ENCODE results near the gene TCF12.
A peak's percentile ranks its signal among the peaks of the same experiment; 100 is the strongest.
"Not testable (repeated sequence)": the region's sequence is repeated elsewhere in the genome, so short reads cannot be mapped to it uniquely, and the experiment has no call there.

Gene TCF12

DNA sequence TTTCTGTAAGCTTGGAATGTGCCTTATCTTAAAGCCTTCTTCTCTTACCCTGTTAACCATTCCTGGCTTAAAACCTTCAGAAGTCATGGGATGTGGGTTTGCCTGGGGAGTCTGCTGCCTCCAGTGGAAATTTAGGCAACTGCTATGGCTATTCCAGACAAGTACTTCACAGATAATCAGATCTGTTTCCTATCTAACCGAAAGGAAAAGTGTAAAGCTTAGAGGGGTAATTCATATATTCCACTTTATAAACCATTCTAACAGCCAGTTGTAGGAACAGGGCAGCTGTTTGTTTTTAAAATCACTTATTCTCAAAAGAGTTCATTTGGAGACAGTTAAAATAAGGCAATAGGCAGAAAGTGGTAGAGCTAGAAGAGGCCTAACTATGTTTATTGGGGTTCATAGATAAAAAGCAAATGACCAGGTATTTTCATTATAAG lies 219.9 kb downstream of the TCF12 start:
- peak; percentile 69 for DNase-seq (ENCODE audit: low spot score)

- DNase-seq (ENCODE audit: low spot score) = no peak
Measured at GRCh38 chr15:57143511-57144078, 225.2 kb downstream of the TCF12 start.

DNA sequence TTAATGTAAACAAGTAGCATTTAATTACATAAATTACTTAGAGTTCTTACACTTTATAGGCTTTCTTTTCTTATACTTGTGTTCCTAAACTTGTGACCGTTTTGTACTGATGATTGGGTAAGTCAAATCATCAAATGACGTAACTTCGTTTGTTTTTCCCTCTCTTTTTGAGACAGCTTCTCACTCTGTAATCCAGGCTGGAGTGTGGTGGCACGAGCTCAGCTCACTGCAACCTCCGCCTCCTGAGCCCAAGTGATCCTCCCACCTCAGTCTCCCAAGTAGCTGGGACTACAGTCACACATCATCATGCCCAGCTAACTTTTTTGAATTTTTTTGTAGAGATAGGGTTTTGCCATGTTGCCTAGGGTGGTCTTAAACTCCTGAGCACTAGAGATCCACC lies 226.0 kb downstream of the TCF12 start:
- no peak for DNase-seq (ENCODE audit: low spot score)

- peak; percentile 79 for DNase-seq (ENCODE audit: low spot score)
Measured at GRCh38 chr15:57146506-57147201, 228.2 kb downstream of the TCF12 start.

DNA sequence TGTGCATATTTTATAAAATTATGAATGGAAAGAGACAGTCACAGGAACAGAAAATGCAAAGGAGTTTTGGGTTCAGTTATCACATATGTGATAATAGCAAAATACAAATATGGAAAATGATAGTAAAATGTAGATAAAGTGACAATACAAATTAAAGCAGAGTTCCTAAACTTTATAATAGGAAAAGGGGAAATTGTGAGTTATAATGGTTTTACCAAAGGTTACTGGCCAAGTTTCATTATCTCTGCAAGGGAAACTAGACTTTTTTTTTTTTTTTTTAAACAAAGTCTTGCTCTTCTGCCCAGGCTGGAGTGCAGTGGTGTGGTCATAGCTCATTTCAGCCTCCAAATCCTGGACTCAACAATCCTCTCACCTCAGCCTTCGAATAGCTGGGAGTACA lies 229.2 kb downstream of the TCF12 start:
- DNase-seq (ENCODE audit: low spot score) = no peak

GRCh38 chr15:57148262-57148661 lies 229.8 kb downstream of the TCF12 start:
- DNase-seq (ENCODE audit: low spot score) = peak; percentile 36

GRCh38 chr15:57149196-57149595 lies 230.8 kb downstream of the TCF12 start:
- DNase-seq (ENCODE audit: low spot score) = no peak

DNA sequence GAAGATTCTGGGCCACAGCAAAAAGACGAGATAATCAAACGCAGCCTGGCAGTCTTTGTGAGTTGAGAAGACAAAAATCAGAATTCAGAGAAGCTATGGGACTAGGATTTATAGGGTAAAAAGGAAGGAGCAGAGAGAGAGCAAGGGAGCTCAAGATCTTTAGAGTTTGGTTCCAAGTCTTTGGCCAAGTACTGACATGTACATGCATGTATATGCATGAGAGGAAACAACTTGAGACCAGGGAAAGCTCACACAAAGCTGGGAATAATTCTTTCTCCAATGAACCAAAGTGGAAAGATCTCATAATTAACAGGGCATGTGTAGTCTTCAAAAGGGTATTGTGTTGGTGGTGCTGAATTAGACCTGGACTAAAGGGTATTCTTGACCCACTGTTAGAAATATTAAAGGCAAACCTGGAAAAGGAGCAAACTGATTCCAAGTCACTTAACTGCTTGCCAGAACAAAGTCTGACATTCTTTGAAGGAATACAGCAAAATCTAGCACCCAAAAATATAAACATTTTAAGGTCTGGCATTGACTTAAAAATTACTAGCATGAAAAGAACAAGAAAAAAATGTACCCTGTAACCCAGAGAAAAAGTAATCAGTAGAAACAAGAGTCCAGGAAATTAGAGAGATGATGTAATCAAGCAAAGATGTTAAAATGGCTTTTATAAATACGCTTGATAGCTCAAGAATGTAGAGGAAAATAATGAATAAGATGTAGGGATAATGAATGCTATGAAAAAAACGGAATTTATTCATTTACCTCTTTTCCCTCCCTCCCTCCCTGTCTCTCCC lies 231.8 kb downstream of the TCF12 start:
- DNase-seq (ENCODE audit: low spot score) = no peak

GRCh38 chr15:57150866-57151203 lies 232.4 kb downstream of the TCF12 start:
- DNase-seq (ENCODE audit: low spot score) = not testable (repeated sequence)

GRCh38 chr15:57152133-57152532 lies 233.7 kb downstream of the TCF12 start:
- DNase-seq (ENCODE audit: low spot score) = no peak

DNA sequence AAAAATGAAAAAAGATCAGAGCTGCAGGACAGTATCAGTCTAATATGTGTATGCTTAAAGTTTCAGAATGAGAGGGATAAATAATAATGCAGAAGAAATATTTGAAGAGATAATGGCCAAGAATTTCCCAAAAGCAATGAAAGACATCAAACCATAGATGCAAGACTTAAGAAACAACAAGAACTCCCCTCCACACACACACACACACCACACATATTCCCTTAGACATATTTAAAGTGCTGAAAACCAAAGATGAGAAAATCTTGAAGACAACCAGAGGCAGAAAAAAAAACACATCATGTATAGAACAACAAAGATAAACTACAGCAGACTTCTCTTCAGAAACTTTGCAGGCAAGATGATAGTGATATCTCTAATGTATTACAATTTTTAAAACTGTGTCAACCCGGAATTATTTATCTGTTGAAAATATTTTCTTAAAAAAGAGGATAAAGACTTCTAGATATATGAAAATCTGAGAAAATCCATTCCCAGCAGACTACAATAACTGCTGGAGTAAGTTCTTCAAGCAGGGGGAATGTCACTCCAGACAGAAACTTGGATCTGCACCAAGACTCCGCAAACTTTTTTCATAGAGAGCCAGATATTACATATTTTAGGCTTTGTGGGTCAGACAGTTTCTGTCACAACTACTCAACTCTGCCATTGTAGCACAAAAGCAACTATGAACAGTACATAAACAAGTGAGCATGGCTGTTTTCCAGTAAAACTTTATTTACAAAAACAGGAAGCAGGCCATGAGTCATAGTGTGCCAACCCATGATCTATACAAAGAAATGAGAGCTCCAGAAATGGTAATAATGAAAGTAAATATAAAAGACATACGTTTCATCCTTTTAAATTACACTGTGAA lies 234.5 kb downstream of the TCF12 start:
- DNase-seq (ENCODE audit: low spot score) = no peak

GRCh38 chr15:57156210-57156884 lies 237.9 kb downstream of the TCF12 start:
- peak; percentile 54 for DNase-seq (ENCODE audit: low spot score)

GRCh38 chr15:57158589-57158988 lies 240.1 kb downstream of the TCF12 start:
- DNase-seq (ENCODE audit: low spot score) = peak; percentile 89

DNA sequence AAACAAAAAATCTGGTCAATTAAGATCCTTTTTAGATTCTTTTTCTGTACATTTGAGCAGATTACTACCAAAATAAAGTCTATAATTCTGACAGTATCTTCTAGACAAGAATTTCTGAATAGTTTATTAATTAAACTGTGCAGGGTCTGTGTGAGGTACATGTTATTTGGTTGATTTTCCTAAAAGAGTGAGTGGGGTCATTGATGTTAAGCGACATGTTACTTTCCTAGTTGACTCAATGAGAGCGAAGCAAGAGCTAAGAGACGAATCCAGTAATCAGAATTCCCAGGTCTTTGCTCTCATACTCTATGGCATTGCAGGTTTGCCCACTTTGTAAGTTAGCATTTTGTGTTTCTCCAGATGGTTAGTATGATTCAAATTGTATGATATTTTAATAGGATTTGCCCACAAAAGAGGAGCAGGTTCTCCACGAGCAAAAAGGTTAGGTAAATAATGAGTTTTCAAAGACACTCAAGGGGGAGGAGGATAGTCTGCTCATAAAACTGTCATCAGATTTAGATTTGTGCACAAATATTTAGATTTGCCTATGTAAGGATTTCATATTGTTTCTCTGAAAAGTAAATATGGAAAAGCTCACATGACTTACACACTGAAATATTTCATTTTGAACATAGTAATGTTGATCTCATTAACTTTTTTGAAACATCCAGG lies 240.7 kb downstream of the TCF12 start:
- no peak for DNase-seq (ENCODE audit: low spot score)

DNA sequence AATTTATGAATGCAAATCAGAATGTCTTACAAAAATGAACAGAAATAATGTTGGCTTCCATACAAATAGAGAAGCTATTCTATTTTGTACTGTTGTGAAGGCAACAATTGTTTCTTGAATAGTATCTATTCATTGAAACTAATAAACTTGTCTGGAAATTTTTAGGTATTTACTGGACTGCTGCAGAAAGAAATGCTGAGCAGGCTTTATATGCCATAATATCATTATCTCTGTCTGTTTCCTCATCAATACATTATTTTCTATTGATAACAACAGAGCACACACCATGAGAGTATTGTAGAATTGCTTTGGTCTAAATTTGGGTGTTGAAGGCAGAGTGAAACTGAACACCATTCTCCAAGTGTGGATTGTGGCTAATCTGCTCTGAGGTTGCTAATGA lies 241.3 kb downstream of the TCF12 start:
- no peak for DNase-seq (ENCODE audit: low spot score)

DNA sequence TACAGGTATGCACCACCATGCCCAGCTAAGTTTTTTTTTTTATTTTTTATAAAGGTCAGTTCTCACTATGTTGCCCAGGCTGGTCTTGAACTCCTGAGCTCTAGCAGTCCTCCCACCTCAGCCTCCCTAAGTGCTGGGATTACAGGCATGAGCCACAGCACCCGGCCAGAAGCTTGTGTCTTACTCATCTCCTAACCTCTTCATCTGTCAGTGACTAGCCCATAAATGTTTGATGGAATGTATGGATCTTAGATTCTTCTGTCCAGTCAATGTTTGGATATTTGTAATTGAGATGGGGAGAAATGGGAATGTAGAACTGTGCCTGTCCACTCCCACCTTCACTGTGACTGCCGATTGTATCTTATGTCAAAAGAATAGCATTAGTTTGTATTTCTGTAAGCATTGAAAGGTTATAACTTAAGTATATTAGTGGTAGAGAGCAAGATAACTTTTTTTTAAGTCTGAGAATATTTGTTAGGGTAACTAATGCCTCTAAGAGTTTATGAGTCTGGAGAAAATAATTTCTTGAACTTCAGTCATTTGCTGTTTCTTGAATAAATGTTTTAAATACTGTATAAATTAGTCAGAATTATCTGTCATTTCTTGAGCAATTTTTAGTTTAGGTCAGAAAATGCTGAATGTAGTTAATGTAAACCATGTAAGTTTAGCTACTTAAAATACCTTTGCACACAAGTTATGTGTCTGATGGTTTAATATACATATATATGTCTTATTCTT lies 242.5 kb downstream of the TCF12 start:
- DNase-seq (ENCODE audit: low spot score) = no peak

GRCh38 chr15:57164251-57164650 lies 245.8 kb downstream of the TCF12 start:
- not testable (repeated sequence) for DNase-seq (ENCODE audit: low spot score)

DNA sequence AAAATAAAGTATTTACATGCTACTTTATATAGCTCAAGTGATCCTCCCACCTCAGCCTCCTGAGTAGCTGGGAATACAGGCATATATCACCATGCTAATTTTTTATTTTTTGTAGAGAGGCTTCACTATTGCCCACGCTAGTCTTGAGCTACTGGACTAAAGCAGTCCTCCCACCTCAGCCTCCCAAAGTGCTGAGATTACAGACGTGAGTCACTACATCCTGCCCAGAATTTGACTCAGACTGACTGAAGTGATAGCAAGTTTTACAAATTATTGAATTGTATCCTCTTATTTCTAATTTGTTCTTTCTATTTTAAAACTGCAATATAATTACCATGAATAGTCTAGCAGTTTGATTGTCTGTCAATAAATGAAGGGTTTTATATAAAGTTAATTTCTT lies 247.5 kb downstream of the TCF12 start:
- no peak for DNase-seq (ENCODE audit: low spot score)

DNA sequence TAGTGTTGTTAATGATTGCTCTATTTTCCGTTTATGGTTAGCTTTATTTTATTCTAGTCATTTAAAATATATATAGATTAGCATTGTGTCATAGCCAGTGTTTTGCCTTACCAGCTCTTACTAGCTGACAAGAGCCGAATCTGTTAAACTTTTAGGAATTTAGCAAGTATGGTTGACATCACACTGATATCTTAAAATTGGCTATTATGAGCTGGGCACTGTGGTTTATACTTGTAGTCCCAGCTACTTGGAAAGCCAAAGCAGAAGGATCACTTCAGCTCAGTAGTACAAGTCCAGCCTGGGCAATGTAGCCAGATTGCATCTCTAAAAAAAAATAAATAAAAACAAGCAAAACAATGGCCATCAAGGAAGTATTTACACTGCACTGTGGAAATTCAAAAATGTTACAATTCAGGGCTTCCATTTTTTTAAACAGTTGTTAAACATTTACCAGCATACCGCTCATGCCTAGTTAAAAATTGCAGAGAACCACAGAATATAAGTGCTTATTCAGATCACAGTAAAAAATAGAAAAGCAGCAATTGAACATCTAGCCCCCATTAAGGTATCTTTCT lies 249.5 kb downstream of the TCF12 start:
- DNase-seq (ENCODE audit: low spot score) = no peak

GRCh38 chr15:57169643-57170042 lies 251.2 kb downstream of the TCF12 start:
- no peak for DNase-seq (ENCODE audit: low spot score)

All from putamen (tissue), 1 donor.